PC-3 (cell line): ENCODE results near the gene PREB. TPM values are rescaled to one million over a fixed set of nuclear protein-coding genes. Genes with fewer than 3 reads are reported as not detected.

Experiments used
- ATAC-seq: fragments of 200-7000 bp; cut with Tn5 transposase; 2 replicates; pipeline ENCODE4 v1.9.1; 2020; ENCODE audit warnings: mild to moderate bottlenecking, moderate library complexity
- BruUV-seq: library from RNA; stranded (reverse); fragments of 400-500 nt; replicated peaks from 2 replicates; lab custom pipeline; 2021; lab: Mats Ljungman, UMichigan
- CTCF ChIA-PET: fragments of 300-600 bp; sonication (Branson Sonifier 250); formaldehyde crosslinking; loops from one replicate; lab custom pipeline; 2022; ENCODE audit warnings: antibody characterized with exemption; lab: Charles Lee
- POLR2A ChIA-PET: fragments of 300-600 bp; sonication (Branson Sonifier 250); formaldehyde crosslinking; loops from one replicate; lab custom pipeline; 2022; ENCODE audit warnings: antibody characterized with exemption; ENCODE audit not compliant: unreplicated experiment; lab: Charles Lee
- DNase-seq: peaks from one replicate; pipeline ENCODE4 v3.0.0-alpha.2; 2015
- H2AFZ ChIP-seq: fragments of 300-600 bp; sonication (generic); 2 replicates; pipeline ENCODE4 v1.6.0; 2016; ENCODE audit warnings: antibody characterized with exemption, low read length
- H3F3A ChIP-seq: fragments of 300-600 bp; sonication (generic); one replicate; pipeline ENCODE4 v1.6.0; 2017; ENCODE audit warnings: antibody characterized with exemption, low read length, control low read depth, mild to moderate bottlenecking; ENCODE audit not compliant: unreplicated experiment
- H3K27ac ChIP-seq: fragments of 300-600 bp; sonication (generic); 2 replicates; pipeline ENCODE4 v1.5.1; 2016; ENCODE audit warnings: mild to moderate bottlenecking, low read length
- H3K27me3 ChIP-seq: fragments of 300-600 bp; sonication (generic); 2 replicates; pipeline ENCODE4 v1.6.1; 2016; ENCODE audit warnings: low read length, mixed read lengths
- H3K36me3 ChIP-seq: fragments of 300-600 bp; sonication (generic); 2 replicates; pipeline ENCODE4 v1.6.1; 2016; ENCODE audit warnings: low read depth, mixed run types, low read length, mixed read lengths
- H3K4me1 ChIP-seq: fragments of 300-600 bp; sonication (generic); 2 replicates; pipeline ENCODE4 v1.5.1; 2016; ENCODE audit warnings: low read length; ENCODE audit not compliant: insufficient read depth
- H3K4me2 ChIP-seq: fragments of 300-600 bp; sonication (generic); 2 replicates; pipeline ENCODE4 v1.6.0; 2016; ENCODE audit warnings: low read length
- H3K4me3 ChIP-seq: fragments of 300-600 bp; sonication (generic); 2 replicates; pipeline ENCODE4 v1.5.1; 2016; ENCODE audit warnings: mild to moderate bottlenecking, low read length, mixed read lengths
- H3K79me2 ChIP-seq: fragments of 300-600 bp; sonication (generic); 2 replicates; pipeline ENCODE4 v1.6.1; 2017; ENCODE audit warnings: low read length, mixed read lengths
- H3K9ac ChIP-seq: fragments of 300-600 bp; sonication (generic); 2 replicates; pipeline ENCODE4 v1.6.0; 2016; ENCODE audit warnings: mild to moderate bottlenecking, low read length
- H3K9me2 ChIP-seq: fragments of 300-600 bp; sonication (generic); replicated peaks from 2 replicates; pipeline ENCODE4 v1.6.1; 2016; ENCODE audit warnings: mixed run types, low read length, mixed read lengths
- H3K9me3 ChIP-seq: fragments of 300-600 bp; sonication (generic); 2 replicates; pipeline ENCODE4 v1.6.1; 2016; ENCODE audit warnings: low read length, mixed read lengths
- H4K20me1 ChIP-seq: fragments of 300-600 bp; sonication (generic); 2 replicates; pipeline ENCODE4 v1.6.1; 2016; ENCODE audit warnings: low read length, mixed read lengths
- EZH2 ChIP-seq: fragments of 300-600 bp; sonication (generic); IDR thresholded peaks from one replicate; pipeline ENCODE4 v1.6.1; 2017; ENCODE audit warnings: antibody characterized with exemption, mild to moderate bottlenecking, low read length; ENCODE audit not compliant: unreplicated experiment
- EZH2phosphoT487 ChIP-seq: fragments of 300-600 bp; sonication (generic); IDR thresholded peaks from 2 replicates; pipeline ENCODE4 v1.6.1; 2018; ENCODE audit warnings: mild to moderate bottlenecking, antibody characterized with exemption, low read length, borderline replicate concordance
- intact Hi-C: fragments of 100-400 bp; cut with micrococcal nuclease; formaldehyde crosslinking; loops from 2 replicates; pipeline ENCODE4 v1.9.0; 2023
- total RNA-seq: library from RNA; depleted of rRNA; stranded (reverse); fragments of >200 nt; gene quantifications from 2 replicates; pipeline ENCODE4 v1.2.3, GENCODE V29; 2014
- TF ChIP-seq, protein P1 (sequence below): fragments of 300-600 bp; sonication (generic); conservative IDR thresholded peaks from 2 replicates; pipeline ENCODE4 v1.5.1; 2017; ENCODE audit warnings: antibody characterized with exemption, low read depth, mild to moderate bottlenecking, low read length

Gene PREB
- total RNA-seq, 1 experiment from 2014 or later = 85.6 TPM

DNA sequence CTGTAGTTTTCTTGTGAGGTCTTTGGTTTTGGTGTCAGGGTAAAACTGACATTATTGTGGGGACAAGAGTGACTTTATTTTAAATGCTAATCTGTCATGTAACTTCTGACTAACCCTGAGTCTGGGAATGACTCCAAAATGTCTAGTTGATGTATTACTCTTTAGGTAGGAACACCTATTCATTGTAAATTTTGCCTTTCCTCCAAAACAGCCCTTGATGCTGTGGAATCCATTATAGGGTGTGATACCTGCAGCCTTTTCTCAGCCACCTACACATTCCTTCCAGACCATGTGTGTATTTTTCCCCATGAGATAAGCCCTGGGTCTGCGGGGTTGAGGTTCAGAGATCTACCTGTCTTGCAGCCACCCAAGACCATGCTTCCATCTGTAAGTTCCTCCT, 8.8 kb upstream of the PREB start:
- Histone ChIP-seq H3K9me2 (no peaks in the 10 kb centered on the region), H3K4me3 (no peak overlapping the region), H3K36me3 (no peaks in the 10 kb centered on the region), H3K27ac (no peak overlapping the region), H3K9me3 (peaks cover 5% of the 10 kb centered on the region; the same call in 1 of the 2 replicates), H3K4me2 (no peak overlapping the region), H3K79me2 (no peaks in the 10 kb centered on the region), H3K27me3 (peaks cover 14% of the 10 kb centered on the region; the same call in 1 of the 2 replicates), H4K20me1 (no peaks in the 10 kb centered on the region), H3F3A (no peaks in the 10 kb centered on the region), H3K9ac (no peak overlapping the region), H2AFZ (no peak overlapping the region), H3K4me1 (no peaks in the 10 kb centered on the region)
- ChIA-PET CTCF (no interaction called here), POLR2A (no interaction called here)
- BruUV-seq = no TSS peak
- intact Hi-C loops = no loop called here
- ATAC-seq = no peak
- TF ChIP-seq EZH2phosphoT487 (no peak), EZH2 (no peak)
- TF ChIP-seq, protein P1, sequence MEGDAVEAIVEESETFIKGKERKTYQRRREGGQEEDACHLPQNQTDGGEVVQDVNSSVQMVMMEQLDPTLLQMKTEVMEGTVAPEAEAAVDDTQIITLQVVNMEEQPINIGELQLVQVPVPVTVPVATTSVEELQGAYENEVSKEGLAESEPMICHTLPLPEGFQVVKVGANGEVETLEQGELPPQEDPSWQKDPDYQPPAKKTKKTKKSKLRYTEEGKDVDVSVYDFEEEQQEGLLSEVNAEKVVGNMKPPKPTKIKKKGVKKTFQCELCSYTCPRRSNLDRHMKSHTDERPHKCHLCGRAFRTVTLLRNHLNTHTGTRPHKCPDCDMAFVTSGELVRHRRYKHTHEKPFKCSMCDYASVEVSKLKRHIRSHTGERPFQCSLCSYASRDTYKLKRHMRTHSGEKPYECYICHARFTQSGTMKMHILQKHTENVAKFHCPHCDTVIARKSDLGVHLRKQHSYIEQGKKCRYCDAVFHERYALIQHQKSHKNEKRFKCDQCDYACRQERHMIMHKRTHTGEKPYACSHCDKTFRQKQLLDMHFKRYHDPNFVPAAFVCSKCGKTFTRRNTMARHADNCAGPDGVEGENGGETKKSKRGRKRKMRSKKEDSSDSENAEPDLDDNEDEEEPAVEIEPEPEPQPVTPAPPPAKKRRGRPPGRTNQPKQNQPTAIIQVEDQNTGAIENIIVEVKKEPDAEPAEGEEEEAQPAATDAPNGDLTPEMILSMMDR = no peak
- peak; percentile 18 for DNase-seq

- H3K27me3 ChIP-seq = peaks cover 14% of the 10 kb centered on the region; the same call in 1 of the 2 replicates
- no peaks in the 10 kb centered on the region for H3F3A ChIP-seq
- no peaks in the 10 kb centered on the region for H3K9me2 ChIP-seq
- no peak within 1 kb of the TSS for H3K4me2 ChIP-seq
- peaks cover 1% of the 10 kb centered on the region for H3K79me2 ChIP-seq
- POLR2A ChIA-PET = no interaction called here
- ATAC-seq = no peak
- DNase-seq = no peak
- no peaks in the 10 kb centered on the region for H4K20me1 ChIP-seq
- TF ChIP-seq EZH2 (no peak), EZH2phosphoT487 (no peak)
- peaks cover 5% of the 10 kb centered on the region; the same call in 1 of the 2 replicates for H3K9me3 ChIP-seq
- no peaks in the 10 kb centered on the region for H3K4me1 ChIP-seq
- CTCF ChIA-PET = no interaction called here
- BruUV-seq = no TSS peak
- H3K9ac ChIP-seq = no peak within 1 kb of the TSS
- H3K27ac ChIP-seq = no peak within 1 kb of the TSS
- H3K4me3 ChIP-seq = no peak within 1 kb of the TSS
- H3K36me3 ChIP-seq = no peaks in the 10 kb centered on the region
- intact Hi-C loops = no loop called here
- no peak within 1 kb of the TSS for H2AFZ ChIP-seq
Observed at GRCh38 chr2:27139310-27139709, 4.9 kb upstream of the PREB start, which contains the start of gene PRR30. Gene PRR30, minus strand, starts transcription at chr2:27139410. Its CDS starts 1,081 bp downstream, at chr2:27138329.

GRCh38 chr2:27138111-27138510, 3.7 kb upstream of the PREB start:
- H3K4me1 ChIP-seq = peaks cover 5% of the 10 kb centered on the region
- H3K36me3 ChIP-seq = no peaks in the 10 kb centered on the region
- ChIA-PET POLR2A (no interaction called here), CTCF (no interaction called here)
- no peak overlapping the region for H3K4me3 ChIP-seq
- peaks cover 5% of the 10 kb centered on the region; the same call in 1 of the 2 replicates for H3K9me3 ChIP-seq
- no peak overlapping the region for H2AFZ ChIP-seq
- peaks cover 4% of the 10 kb centered on the region; the same call in 1 of the 2 replicates for H4K20me1 ChIP-seq
- no peak overlapping the region for H3K27ac ChIP-seq
- H3F3A ChIP-seq = no peaks in the 10 kb centered on the region
- peaks cover 6% of the 10 kb centered on the region; the same call in 1 of the 2 replicates for H3K27me3 ChIP-seq
- no peak overlapping the region for H3K4me2 ChIP-seq
- intact Hi-C loops = no loop called here
- ATAC-seq = no peak
- H3K9ac ChIP-seq = no peak overlapping the region
- peaks cover 13% of the 10 kb centered on the region for H3K79me2 ChIP-seq
- BruUV-seq = no TSS peak
- no peak for TF ChIP-seq EZH2phosphoT487
- TF ChIP-seq EZH2 = no peak
- TF ChIP-seq, protein P1 = no peak
- H3K9me2 ChIP-seq = no peaks in the 10 kb centered on the region
- DNase-seq = no peak
